KOPT-K1 (cell line): Measurements from ENCODE around the gene PPP1R1A.

Source experiments
- H3K27ac ChIP-seq: fragments of 200-600 bp; sonication (generic); 2 replicates; pipeline ENCODE4 v1.5.1; 2016; ENCODE audit warnings: antibody characterized with exemption, mild to moderate bottlenecking, low read depth, low read length; ENCODE audit not compliant: poor library complexity, severe bottlenecking
- H3K36me3 ChIP-seq: fragments of 200-600 bp; sonication (generic); 2 replicates; pipeline ENCODE4 v1.5.1; 2017; ENCODE audit warnings: antibody characterized with exemption, mild to moderate bottlenecking, low read length, moderate library complexity; ENCODE audit not compliant: insufficient read depth
- H3K9me3 ChIP-seq: fragments of 200-600 bp; sonication (generic); 2 replicates; pipeline ENCODE4 v1.5.1; 2017; ENCODE audit warnings: antibody characterized with exemption, low read length, mild to moderate bottlenecking; ENCODE audit not compliant: insufficient read depth, poor library complexity, severe bottlenecking

PPP1R1A gene

GRCh38 chr12:54590978-54591591, 2.6 kb upstream of the PPP1R1A start:
- no peaks in the 10 kb centered on the region for H3K9me3 ChIP-seq
- no peak overlapping the region for H3K27ac ChIP-seq
- H3K36me3 ChIP-seq, result no peaks in the 10 kb centered on the region

- Histone ChIP-seq H3K9me3 (no peaks in the 10 kb centered on the region), H3K36me3 (no peaks in the 10 kb centered on the region), H3K27ac (no peak overlapping the region)
Observed at GRCh38 chr12:54589964-54590363, 1.5 kb upstream of the PPP1R1A start.

GRCh38 chr12:54588890-54589267, 420 bp upstream of the PPP1R1A start:
- Histone ChIP-seq H3K36me3 (no peaks in the 10 kb centered on the region), H3K27ac (no peak overlapping the region), H3K9me3 (no peaks in the 10 kb centered on the region)

- no peaks in the 10 kb centered on the region for H3K9me3 ChIP-seq
- H3K27ac ChIP-seq, result no peak overlapping the region
- no peaks in the 10 kb centered on the region for H3K36me3 ChIP-seq
Observed at GRCh38 chr12:54587315-54587873, 1.1 kb downstream of the PPP1R1A start.

GRCh38 chr12:54586620-54587019, 1.8 kb downstream of the PPP1R1A start:
- Histone ChIP-seq H3K9me3 (no peaks in the 10 kb centered on the region), H3K27ac (no peak overlapping the region), H3K36me3 (no peaks in the 10 kb centered on the region)

- H3K9me3 ChIP-seq, result no peaks in the 10 kb centered on the region
- no peak overlapping the region for H3K27ac ChIP-seq
- no peaks in the 10 kb centered on the region for H3K36me3 ChIP-seq
Observed at GRCh38 chr12:54585243-54585642, 3.2 kb downstream of the PPP1R1A start.

GRCh38 chr12:54584128-54584527, 4.3 kb downstream of the PPP1R1A start:
- H3K9me3 ChIP-seq, result no peaks in the 10 kb centered on the region
- H3K36me3 ChIP-seq, result no peaks in the 10 kb centered on the region
- no peak overlapping the region for H3K27ac ChIP-seq

GRCh38 chr12:54583726-54584125, 4.7 kb downstream of the PPP1R1A start:
- peaks cover 3% of the 10 kb centered on the region; the same call in 1 of the 2 replicates for H3K36me3 ChIP-seq

GRCh38 chr12:54581412-54581811, 7.0 kb downstream of the PPP1R1A start:
- H3K9me3 ChIP-seq, result no peaks in the 10 kb centered on the region
- H3K36me3 ChIP-seq, result peaks cover 24% of the 10 kb centered on the region
- no peak overlapping the region for H3K27ac ChIP-seq

More at GRCh38 chr12:54583726-54584125, 4.7 kb downstream of the PPP1R1A start:
- Histone ChIP-seq H3K27ac (no peak overlapping the region), H3K9me3 (no peaks in the 10 kb centered on the region)

GRCh38 chr12:54579696-54580333, 8.6 kb downstream of the PPP1R1A start:
- peaks cover 40% of the 10 kb centered on the region for H3K36me3 ChIP-seq
- H3K9me3 ChIP-seq, result no peaks in the 10 kb centered on the region
- no peak overlapping the region for H3K27ac ChIP-seq

GRCh38 chr12:54579258-54579657, 9.2 kb downstream of the PPP1R1A start:
- Histone ChIP-seq H3K9me3 (no peaks in the 10 kb centered on the region), H3K36me3 (peaks cover 45% of the 10 kb centered on the region), H3K27ac (no peak overlapping the region)

GRCh38 chr12:54578778-54579177, 9.7 kb downstream of the PPP1R1A start:
- no peaks in the 10 kb centered on the region for H3K9me3 ChIP-seq
- H3K36me3 ChIP-seq, result peaks cover 49% of the 10 kb centered on the region
- H3K27ac ChIP-seq, result no peak overlapping the region

- Histone ChIP-seq H3K9me3 (no peaks in the 10 kb centered on the region), H3K36me3 (peaks cover 94% of the 10 kb centered on the region), H3K27ac (no peak overlapping the region)
Observed at GRCh38 chr12:54572881-54573280, 15.6 kb downstream of the PPP1R1A start.

GRCh38 chr12:54571193-54572188, 17.0 kb downstream of the PPP1R1A start:
- Histone ChIP-seq H3K9me3 (no peaks in the 10 kb centered on the region), H3K36me3 (peaks cover 87% of the 10 kb centered on the region), H3K27ac (no peak overlapping the region)

GRCh38 chr12:54569995-54570528, 18.4 kb downstream of the PPP1R1A start:
- Histone ChIP-seq H3K27ac (no peak overlapping the region), H3K9me3 (no peaks in the 10 kb centered on the region), H3K36me3 (peaks cover 80% of the 10 kb centered on the region)
